Measurements from ENCODE around the gene AGTR1.

AGTR1 gene

DNA sequence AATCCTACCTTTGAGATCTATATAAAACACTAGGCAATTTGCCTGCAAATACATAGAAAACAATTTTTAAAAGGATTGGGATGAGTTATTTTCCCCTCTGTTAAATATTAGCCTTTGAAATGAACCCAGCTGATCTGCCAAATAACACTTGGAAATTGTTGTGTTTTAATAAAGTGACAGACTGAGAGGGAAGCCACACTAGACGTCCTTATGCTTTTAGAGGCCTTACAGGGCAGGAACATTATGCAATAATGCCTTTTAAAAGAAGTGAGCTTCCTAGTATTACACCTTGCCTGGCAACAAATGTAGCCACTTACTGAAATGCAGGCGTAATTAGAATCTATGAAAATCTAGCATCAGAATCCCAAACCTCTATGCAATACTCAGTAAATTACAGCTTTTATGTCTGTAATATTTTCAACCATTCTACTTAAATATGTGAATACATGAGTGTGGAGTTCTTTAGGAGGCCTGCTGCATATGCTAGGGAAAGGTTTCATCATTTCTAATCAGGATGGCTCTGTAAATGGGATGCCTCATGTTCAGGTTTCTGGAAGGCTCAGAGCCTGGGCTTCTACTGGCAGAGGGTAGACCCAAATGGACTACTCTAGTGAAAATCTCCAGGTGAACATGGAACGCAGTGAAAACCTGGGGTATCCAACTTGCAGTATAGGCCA is 20.3 kb downstream of the AGTR1 start:
- H3K4me3 ChIP-seq (ENCODE audit: low read length): no peak overlapping the region
- TF ChIP-seq, protein P1, sequence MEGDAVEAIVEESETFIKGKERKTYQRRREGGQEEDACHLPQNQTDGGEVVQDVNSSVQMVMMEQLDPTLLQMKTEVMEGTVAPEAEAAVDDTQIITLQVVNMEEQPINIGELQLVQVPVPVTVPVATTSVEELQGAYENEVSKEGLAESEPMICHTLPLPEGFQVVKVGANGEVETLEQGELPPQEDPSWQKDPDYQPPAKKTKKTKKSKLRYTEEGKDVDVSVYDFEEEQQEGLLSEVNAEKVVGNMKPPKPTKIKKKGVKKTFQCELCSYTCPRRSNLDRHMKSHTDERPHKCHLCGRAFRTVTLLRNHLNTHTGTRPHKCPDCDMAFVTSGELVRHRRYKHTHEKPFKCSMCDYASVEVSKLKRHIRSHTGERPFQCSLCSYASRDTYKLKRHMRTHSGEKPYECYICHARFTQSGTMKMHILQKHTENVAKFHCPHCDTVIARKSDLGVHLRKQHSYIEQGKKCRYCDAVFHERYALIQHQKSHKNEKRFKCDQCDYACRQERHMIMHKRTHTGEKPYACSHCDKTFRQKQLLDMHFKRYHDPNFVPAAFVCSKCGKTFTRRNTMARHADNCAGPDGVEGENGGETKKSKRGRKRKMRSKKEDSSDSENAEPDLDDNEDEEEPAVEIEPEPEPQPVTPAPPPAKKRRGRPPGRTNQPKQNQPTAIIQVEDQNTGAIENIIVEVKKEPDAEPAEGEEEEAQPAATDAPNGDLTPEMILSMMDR (conservative IDR thresholded peaks at IDR 0.05; ENCODE audit: low read depth, low read length): no peak
- DNase-seq (ENCODE audit: low read depth): no peak

DNA sequence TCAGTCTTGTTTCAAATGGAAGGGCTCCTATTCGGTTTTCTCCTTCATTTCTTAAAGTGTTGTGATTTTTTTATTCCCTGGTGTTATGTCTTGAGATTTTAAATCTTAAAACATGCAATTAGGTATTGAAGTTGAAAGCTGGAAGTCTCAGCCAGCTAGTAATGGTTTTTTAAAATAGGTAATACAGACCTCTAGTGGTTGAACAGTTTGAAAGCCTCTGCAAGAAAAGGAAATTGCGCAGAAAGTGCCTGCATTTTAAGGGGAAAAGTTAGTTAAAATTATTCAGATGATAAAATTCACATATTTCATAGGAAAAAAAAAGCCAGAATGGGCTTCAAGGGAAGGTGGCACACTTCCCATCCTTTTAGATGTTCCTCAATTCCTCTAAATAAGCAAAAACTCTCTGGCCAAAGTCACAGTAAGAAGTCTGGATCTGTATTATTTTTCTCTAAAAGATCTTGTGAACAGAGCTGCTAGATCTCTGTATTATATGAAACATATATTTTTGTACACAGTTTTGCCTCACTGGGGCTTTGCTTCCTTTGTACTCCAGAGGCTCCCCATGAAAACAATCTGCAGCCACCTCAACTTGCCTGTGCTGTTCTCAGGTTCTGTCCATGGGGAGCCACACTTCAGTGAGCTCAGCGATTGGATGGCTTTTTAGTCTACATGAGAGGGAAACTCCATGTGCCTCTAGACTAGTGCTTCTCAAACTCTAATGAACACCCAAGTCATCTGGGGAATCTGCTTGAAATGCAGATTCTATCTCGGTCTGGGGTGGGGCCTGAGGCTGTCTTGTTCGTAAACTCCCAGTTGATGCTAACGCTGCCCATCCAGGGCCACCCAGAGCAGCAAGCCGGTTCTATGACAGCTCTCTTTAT is 21.5 kb downstream of the AGTR1 start:
- no peak overlapping the region for H3K4me3 ChIP-seq (ENCODE audit: low read length)
- no peak for DNase-seq (ENCODE audit: low read depth)
- TF ChIP-seq, protein P1 (conservative IDR thresholded peaks at IDR 0.05; ENCODE audit: low read depth, low read length): peak; percentile 62

DNA sequence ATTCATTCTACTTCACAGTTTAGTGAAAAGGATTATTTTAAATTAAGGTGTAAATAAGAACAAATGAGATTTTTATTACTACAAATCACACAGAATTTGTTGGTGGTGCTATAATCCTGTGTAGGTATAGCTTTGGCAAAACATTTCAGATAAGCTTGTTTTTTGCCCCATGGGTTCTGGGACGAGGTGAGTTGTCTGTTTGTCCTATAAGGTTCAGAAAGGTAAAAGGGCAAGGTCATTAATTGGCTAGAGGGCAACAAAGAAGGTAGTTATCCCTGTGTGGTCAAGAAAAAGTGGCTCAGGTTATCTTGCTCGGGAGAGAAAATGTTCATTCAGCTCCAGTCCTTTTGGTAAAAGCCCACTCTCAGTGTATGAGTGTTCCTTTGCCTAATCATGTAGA is 23.2 kb downstream of the AGTR1 start:
- no peak for DNase-seq (ENCODE audit: low read depth)
- H3K4me3 ChIP-seq (ENCODE audit: low read length): no peak overlapping the region
- TF ChIP-seq, protein P1 (conservative IDR thresholded peaks at IDR 0.05; ENCODE audit: low read depth, low read length): no peak

DNA sequence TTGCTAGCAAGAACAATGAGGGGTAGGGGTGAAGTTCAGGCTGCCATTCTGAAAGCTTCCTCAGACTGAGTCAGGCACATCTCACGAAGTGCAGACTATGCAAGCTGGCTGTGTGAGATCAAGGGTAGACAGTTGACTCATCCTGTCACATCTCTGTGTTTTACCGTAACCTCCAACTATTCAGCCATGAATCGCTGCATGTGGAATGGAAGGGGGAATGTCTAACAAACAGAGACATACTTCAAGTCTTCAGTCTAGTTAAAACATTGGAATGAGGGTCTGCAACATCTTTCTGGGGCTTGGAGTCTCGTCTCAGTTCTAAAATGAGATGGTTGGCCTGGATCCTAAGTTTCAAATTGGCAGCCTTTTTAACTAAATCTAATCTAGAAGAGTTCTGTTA is 25.9 kb downstream of the AGTR1 start:
- no peak for DNase-seq (ENCODE audit: low read depth)
- H3K4me3 ChIP-seq (ENCODE audit: low read length): no peak overlapping the region
- TF ChIP-seq, protein P1 (conservative IDR thresholded peaks at IDR 0.05; ENCODE audit: low read depth, low read length): no peak

DNA sequence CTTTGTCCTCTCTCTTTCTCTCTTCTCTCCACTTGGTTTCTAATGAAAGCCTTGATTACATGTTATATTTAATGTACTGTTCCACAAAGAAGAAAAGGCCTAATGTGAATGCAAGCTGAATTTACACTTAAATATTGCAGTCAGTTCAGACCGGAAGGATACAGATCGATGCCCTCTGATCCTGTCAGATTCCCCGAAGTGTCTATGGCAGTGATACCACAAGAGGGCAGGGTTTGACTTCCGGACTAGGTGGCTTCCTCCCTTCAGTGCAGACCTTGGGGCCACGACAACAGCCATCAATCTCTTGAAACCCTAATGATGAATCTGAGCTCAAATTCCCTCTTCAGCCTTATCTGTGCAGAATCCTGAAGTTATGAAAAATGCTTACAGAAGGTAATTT is 29.5 kb downstream of the AGTR1 start:
- DNase-seq (ENCODE audit: low read depth): no peak
- H3K4me3 ChIP-seq (ENCODE audit: low read length): no peak overlapping the region
- TF ChIP-seq, protein P1 (conservative IDR thresholded peaks at IDR 0.05; ENCODE audit: low read depth, low read length): peak; percentile 72

DNA sequence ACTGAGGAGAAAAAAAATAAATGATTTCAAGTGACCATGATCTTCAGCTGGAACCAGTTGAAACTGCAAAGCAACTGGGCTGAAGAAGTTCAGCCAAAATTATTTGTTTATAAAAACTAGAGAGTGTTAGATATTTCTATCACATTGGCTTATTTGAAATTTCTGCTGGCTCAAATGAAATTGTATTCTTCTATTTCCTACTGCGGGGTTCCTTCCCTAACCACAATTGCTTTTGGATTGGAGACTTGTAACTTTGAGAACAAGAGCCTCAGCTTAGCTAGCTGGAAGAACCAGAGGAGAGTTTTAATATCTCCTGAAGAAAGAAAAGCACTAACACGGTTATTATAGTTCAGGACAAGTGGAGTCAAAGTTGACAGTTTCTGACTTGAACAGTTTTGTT is 31.1 kb downstream of the AGTR1 start:
- H3K4me3 ChIP-seq (ENCODE audit: low read length): no peak overlapping the region
- no peak for DNase-seq (ENCODE audit: low read depth)
- TF ChIP-seq, protein P1 (conservative IDR thresholded peaks at IDR 0.05; ENCODE audit: low read depth, low read length): no peak

All from retinal pigment epithelial cell (primary cell).